ENCODE results near the gene DAPP1.

GRCh38 chr4:99853190-99853589, 36.6 kb downstream of the DAPP1 start:
- TF ChIP-seq EZH2 (IDR thresholded peaks at IDR 0.05; ENCODE audit: insufficient read depth, poor library complexity, severe bottlenecking) = no peak
- no peak for TF ChIP-seq EZH2phosphoT487 (IDR thresholded peaks at IDR 0.05; ENCODE audit: insufficient read depth, low read depth)

Data from GM23248 (cell line).